ENCODE measurements around the gene FXN.

Gene FXN

DNA sequence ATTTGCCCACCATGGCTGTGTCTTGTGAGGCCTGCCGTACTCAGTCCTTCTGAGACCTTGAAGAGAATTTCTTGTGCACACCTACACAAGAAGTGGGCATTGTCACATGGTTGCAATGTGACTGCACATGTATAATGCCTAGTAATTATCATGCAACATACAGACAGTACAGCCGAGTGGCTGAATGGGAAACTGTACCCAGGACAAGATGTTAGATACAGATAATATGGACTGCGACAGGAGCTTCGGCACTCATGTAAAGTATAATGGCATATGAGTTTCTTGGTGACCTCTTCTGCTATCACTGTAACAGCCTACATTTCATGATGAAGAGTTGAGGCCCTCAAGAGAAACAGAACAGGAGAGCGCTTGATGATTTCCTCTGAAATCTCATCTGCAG is 16.8 kb upstream of the FXN start:
- Histone ChIP-seq H3K4me3 (IDR thresholded peaks at IDR 0.05; ENCODE audit: insufficient read depth, low read depth, low read length) (no peak overlapping the region), H3K4me1 (ENCODE audit: low read depth, poor library complexity, severe bottlenecking) (no peaks in the 10 kb centered on the region), H3K79me2 (ENCODE audit: insufficient read depth, low read depth) (no peaks in the 10 kb centered on the region), H3K36me3 (ENCODE audit: insufficient read depth) (no peaks in the 10 kb centered on the region), H3K9ac (no peak overlapping the region), H3K27me3 (ENCODE audit: insufficient read depth, low read depth) (no peaks in the 10 kb centered on the region), H2AFZ (ENCODE audit: low read depth) (no peak overlapping the region), H4K20me1 (ENCODE audit: insufficient read depth) (no peaks in the 10 kb centered on the region), H3K27ac (no peak overlapping the region), H3K4me2 (no peak overlapping the region)
- TF ChIP-seq, protein P1, sequence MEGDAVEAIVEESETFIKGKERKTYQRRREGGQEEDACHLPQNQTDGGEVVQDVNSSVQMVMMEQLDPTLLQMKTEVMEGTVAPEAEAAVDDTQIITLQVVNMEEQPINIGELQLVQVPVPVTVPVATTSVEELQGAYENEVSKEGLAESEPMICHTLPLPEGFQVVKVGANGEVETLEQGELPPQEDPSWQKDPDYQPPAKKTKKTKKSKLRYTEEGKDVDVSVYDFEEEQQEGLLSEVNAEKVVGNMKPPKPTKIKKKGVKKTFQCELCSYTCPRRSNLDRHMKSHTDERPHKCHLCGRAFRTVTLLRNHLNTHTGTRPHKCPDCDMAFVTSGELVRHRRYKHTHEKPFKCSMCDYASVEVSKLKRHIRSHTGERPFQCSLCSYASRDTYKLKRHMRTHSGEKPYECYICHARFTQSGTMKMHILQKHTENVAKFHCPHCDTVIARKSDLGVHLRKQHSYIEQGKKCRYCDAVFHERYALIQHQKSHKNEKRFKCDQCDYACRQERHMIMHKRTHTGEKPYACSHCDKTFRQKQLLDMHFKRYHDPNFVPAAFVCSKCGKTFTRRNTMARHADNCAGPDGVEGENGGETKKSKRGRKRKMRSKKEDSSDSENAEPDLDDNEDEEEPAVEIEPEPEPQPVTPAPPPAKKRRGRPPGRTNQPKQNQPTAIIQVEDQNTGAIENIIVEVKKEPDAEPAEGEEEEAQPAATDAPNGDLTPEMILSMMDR (conservative IDR thresholded peaks at IDR 0.05; ENCODE audit: low read depth, low read length): no peak

- Histone ChIP-seq H4K20me1 (ENCODE audit: insufficient read depth) (no peaks in the 10 kb centered on the region), H3K4me1 (ENCODE audit: low read depth, poor library complexity, severe bottlenecking) (no peaks in the 10 kb centered on the region), H3K27me3 (ENCODE audit: insufficient read depth, low read depth) (no peaks in the 10 kb centered on the region), H3K36me3 (ENCODE audit: insufficient read depth) (no peaks in the 10 kb centered on the region), H3K27ac (no peak overlapping the region), H3K4me2 (no peak overlapping the region), H3K9ac (no peak overlapping the region), H3K79me2 (ENCODE audit: insufficient read depth, low read depth) (no peaks in the 10 kb centered on the region), H2AFZ (ENCODE audit: low read depth) (no peak overlapping the region), H3K4me3 (IDR thresholded peaks at IDR 0.05; ENCODE audit: insufficient read depth, low read depth, low read length) (no peak overlapping the region)
- TF ChIP-seq, protein P1 (conservative IDR thresholded peaks at IDR 0.05; ENCODE audit: low read depth, low read length): no peak
Measured at GRCh38 chr9:69019808-69020207, 15.7 kb upstream of the FXN start.

- Histone ChIP-seq H3K27me3 (ENCODE audit: insufficient read depth, low read depth) (no peaks in the 10 kb centered on the region), H3K4me1 (ENCODE audit: low read depth, poor library complexity, severe bottlenecking) (no peaks in the 10 kb centered on the region), H3K9ac (no peak overlapping the region), H2AFZ (ENCODE audit: low read depth) (no peak overlapping the region), H3K4me2 (no peak overlapping the region), H4K20me1 (ENCODE audit: insufficient read depth) (no peaks in the 10 kb centered on the region), H3K79me2 (ENCODE audit: insufficient read depth, low read depth) (no peaks in the 10 kb centered on the region), H3K27ac (no peak overlapping the region), H3K36me3 (ENCODE audit: insufficient read depth) (no peaks in the 10 kb centered on the region), H3K4me3 (IDR thresholded peaks at IDR 0.05; ENCODE audit: insufficient read depth, low read depth, low read length) (no peak overlapping the region)
- TF ChIP-seq, protein P1 (conservative IDR thresholded peaks at IDR 0.05; ENCODE audit: low read depth, low read length): no peak
Measured at GRCh38 chr9:69020301-69021145, 15.0 kb upstream of the FXN start.

DNA sequence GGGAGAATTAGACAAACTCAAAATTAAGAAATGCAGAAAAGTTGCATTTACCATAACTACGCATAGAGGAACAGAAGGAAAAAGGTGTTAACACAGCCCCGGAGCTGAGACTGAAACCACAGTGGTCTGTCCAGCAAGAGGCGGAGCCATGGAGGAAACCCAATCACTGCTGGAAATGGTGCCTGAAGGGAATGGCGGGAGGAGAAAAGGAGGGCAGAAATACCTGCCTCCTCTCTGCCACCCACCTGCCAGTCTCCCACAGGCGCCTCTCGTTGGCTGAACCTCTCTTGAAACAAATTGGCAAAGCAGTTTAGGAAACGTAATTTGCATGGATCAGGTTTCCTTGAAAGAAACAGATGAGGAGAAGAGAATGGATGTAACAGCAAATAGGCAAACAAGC is 11.9 kb upstream of the FXN start:
- Histone ChIP-seq H3K9ac (no peak overlapping the region), H3K4me3 (IDR thresholded peaks at IDR 0.05; ENCODE audit: insufficient read depth, low read depth, low read length) (no peak overlapping the region), H3K4me1 (ENCODE audit: low read depth, poor library complexity, severe bottlenecking) (peaks cover 22% of the 10 kb centered on the region), H2AFZ (ENCODE audit: low read depth) (no peak overlapping the region), H3K79me2 (ENCODE audit: insufficient read depth, low read depth) (no peaks in the 10 kb centered on the region), H4K20me1 (ENCODE audit: insufficient read depth) (no peaks in the 10 kb centered on the region), H3K27me3 (ENCODE audit: insufficient read depth, low read depth) (no peaks in the 10 kb centered on the region), H3K4me2 (no peak overlapping the region), H3K27ac (no peak overlapping the region), H3K36me3 (ENCODE audit: insufficient read depth) (no peaks in the 10 kb centered on the region)
- TF ChIP-seq, protein P1 (conservative IDR thresholded peaks at IDR 0.05; ENCODE audit: low read depth, low read length): no peak
